AML-193 (cell line): ENCODE data around the gene AK5.

Source experiments
- DNase-seq, 2 experiments: peaks; one replicate each; lab custom pipeline; 2025; lab: John Stamatoyannopoulos, UW

AK5 gene

GRCh38 chr1:77438236-77438913 lies 156.6 kb downstream of the AK5 start:
- no peak for DNase-seq

GRCh38 chr1:77446841-77447555 lies 165.2 kb downstream of the AK5 start:
- DNase-seq: no peak

- no peak for DNase-seq
Observed at GRCh38 chr1:77447669-77448068, 165.8 kb downstream of the AK5 start.

GRCh38 chr1:77459881-77460280 lies 178.1 kb downstream of the AK5 start:
- DNase-seq: no peak

GRCh38 chr1:77461691-77462090 lies 179.9 kb downstream of the AK5 start:
- no peak for DNase-seq

GRCh38 chr1:77463216-77463615 lies 181.4 kb downstream of the AK5 start:
- no peak for DNase-seq

- DNase-seq: no peak
Observed at GRCh38 chr1:77465139-77465538, 183.3 kb downstream of the AK5 start.

- DNase-seq: no peak
Observed at GRCh38 chr1:77465922-77466321, 184.1 kb downstream of the AK5 start.

- no peak for DNase-seq
Observed at GRCh38 chr1:77467021-77467595, 185.3 kb downstream of the AK5 start.

GRCh38 chr1:77467741-77468140 lies 185.9 kb downstream of the AK5 start:
- no peak for DNase-seq

GRCh38 chr1:77468257-77468948 lies 186.6 kb downstream of the AK5 start:
- no peak for DNase-seq

GRCh38 chr1:77468949-77469710 lies 187.3 kb downstream of the AK5 start:
- no peak for DNase-seq

- DNase-seq: no peak
Observed at GRCh38 chr1:77471691-77472090, 189.9 kb downstream of the AK5 start.

GRCh38 chr1:77473690-77474089 lies 191.9 kb downstream of the AK5 start:
- DNase-seq: no peak

- peak; percentile 69 to 70 for DNase-seq
Observed at GRCh38 chr1:77475641-77476040, 193.8 kb downstream of the AK5 start.

- DNase-seq: no peak
Observed at GRCh38 chr1:77476475-77476874, 194.7 kb downstream of the AK5 start.

GRCh38 chr1:77484334-77484733 lies 202.5 kb downstream of the AK5 start:
- no peak for DNase-seq

GRCh38 chr1:77484926-77485325 lies 203.1 kb downstream of the AK5 start:
- DNase-seq: no peak

GRCh38 chr1:77487631-77488030 lies 205.8 kb downstream of the AK5 start:
- DNase-seq: no peak

GRCh38 chr1:77489910-77490309 lies 208.1 kb downstream of the AK5 start:
- no peak for DNase-seq

GRCh38 chr1:77494026-77494425 lies 212.2 kb downstream of the AK5 start:
- no peak for DNase-seq

- DNase-seq: no peak
Observed at GRCh38 chr1:77498918-77499317, 217.1 kb downstream of the AK5 start.
